HG03025 (cell line): ENCODE measurements around the gene LAMP1.
"Not testable (repeated sequence)": the region's sequence is repeated elsewhere in the genome, so short reads cannot be mapped to it uniquely, and the experiment has no call there.

ENCODE experiments used
- ATAC-seq: cut with Tn5 transposase; IDR thresholded peaks from one replicate; pipeline ENCODE4 v1.9.1; 2021; ENCODE audit warnings: mild to moderate bottlenecking, moderate library complexity; ENCODE audit not compliant: unreplicated experiment, low FRiP score

The LAMP1 gene

GRCh38 chr13:113324398-113324797 lies 27.4 kb downstream of the LAMP1 start:
- no peak for ATAC-seq

- no peak for ATAC-seq
These were observed 28.7 kb downstream of the LAMP1 start for GRCh38 chr13:113325779-113326178.

- no peak for ATAC-seq
These were observed 30.3 kb downstream of the LAMP1 start for GRCh38 chr13:113327391-113327765.

GRCh38 chr13:113327766-113328471 lies 30.9 kb downstream of the LAMP1 start:
- no peak for ATAC-seq

GRCh38 chr13:113328851-113329250 lies 31.8 kb downstream of the LAMP1 start:
- no peak for ATAC-seq

- ATAC-seq: no peak
These were observed 32.7 kb downstream of the LAMP1 start for GRCh38 chr13:113329656-113330312.

GRCh38 chr13:113332615-113333014 lies 35.6 kb downstream of the LAMP1 start:
- ATAC-seq: no peak

- no peak for ATAC-seq
These were observed 36.0 kb downstream of the LAMP1 start for GRCh38 chr13:113333076-113333475.

GRCh38 chr13:113337556-113337955 lies 40.5 kb downstream of the LAMP1 start:
- ATAC-seq: no peak

- no peak for ATAC-seq
These were observed 40.9 kb downstream of the LAMP1 start for GRCh38 chr13:113337976-113338375.

- no peak for ATAC-seq
These were observed 41.4 kb downstream of the LAMP1 start for GRCh38 chr13:113338451-113338850.

GRCh38 chr13:113342820-113343691 lies 46.0 kb downstream of the LAMP1 start:
- no peak for ATAC-seq

- ATAC-seq: no peak
These were observed 46.6 kb downstream of the LAMP1 start for GRCh38 chr13:113343692-113343968.

GRCh38 chr13:113345486-113345885 lies 48.4 kb downstream of the LAMP1 start:
- ATAC-seq: no peak

- ATAC-seq: not testable (repeated sequence)
These were observed 50.7 kb downstream of the LAMP1 start for GRCh38 chr13:113347736-113348225.

GRCh38 chr13:113348591-113348990 lies 51.6 kb downstream of the LAMP1 start:
- no peak for ATAC-seq

GRCh38 chr13:113349050-113349449 lies 52.0 kb downstream of the LAMP1 start:
- no peak for ATAC-seq

GRCh38 chr13:113349491-113349890 lies 52.5 kb downstream of the LAMP1 start:
- ATAC-seq: no peak

GRCh38 chr13:113350065-113350937 lies 53.3 kb downstream of the LAMP1 start:
- no peak for ATAC-seq

- ATAC-seq: no peak
These were observed 53.9 kb downstream of the LAMP1 start for GRCh38 chr13:113350938-113351335.
